ENCODE measurements around the gene GPC6. TPM values are rescaled to one million over a fixed set of nuclear protein-coding genes. Genes with fewer than 3 reads are reported as not detected.

Gene GPC6
- polyA plus RNA-seq, 1 donor from 2014 or later = 9.0 TPM

DNA sequence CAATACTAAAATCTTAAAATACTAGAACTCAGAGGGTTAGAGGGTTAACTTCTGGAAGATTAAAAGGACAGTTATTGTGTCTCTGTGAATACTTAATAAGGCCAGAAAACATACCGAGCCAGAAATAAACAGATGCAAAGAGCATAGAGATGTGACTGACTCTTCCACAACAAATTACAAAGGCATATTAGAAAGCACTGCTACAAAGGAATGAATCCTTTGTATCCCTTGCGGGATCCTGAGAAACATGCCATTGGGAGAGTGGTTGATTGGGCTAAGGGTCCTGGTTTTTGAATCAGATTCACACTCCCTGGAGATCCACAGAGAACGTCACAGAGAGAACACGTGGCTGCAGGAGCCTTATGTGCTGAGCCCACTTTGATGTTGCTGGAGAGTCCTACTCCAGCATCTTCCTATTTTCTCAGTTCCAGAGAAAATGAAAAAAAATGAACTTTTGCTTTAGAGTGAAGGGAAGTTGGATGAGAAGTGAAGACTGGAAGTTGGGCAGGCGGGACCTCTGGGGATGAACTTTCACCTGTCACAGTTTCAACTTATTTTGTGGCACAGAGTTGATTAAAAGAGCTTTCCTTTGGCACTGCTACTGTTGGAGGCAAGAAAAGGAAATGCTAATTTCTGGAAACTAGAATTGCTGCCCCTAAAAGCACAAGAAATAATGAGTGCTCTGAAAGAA, 943.0 kb downstream of the GPC6 start:
- H3K27me3 ChIP-seq (ENCODE audit: insufficient read depth, low read depth, low read length) = no peaks in the 10 kb centered on the region
- no peak overlapping the region for H3K4me2 ChIP-seq (ENCODE audit: low read length)
- H2AFZ ChIP-seq (ENCODE audit: low read depth, low read length) = no peak overlapping the region
- no peaks in the 10 kb centered on the region for H3F3A ChIP-seq (ENCODE audit: insufficient read depth, low read length, poor library complexity, severe bottlenecking)
- no peaks in the 10 kb centered on the region for H3K9me3 ChIP-seq (ENCODE audit: low read length)
- H3K9ac ChIP-seq (ENCODE audit: low read length) = no peak overlapping the region
- no peaks in the 10 kb centered on the region for H3K79me2 ChIP-seq (replicated peaks; ENCODE audit: insufficient read depth, low read length)
- no peak overlapping the region for H3K4me3 ChIP-seq (ENCODE audit: low read length)
- no peak overlapping the region for H3K27ac ChIP-seq (ENCODE audit: low read length)
- H3K9me2 ChIP-seq (ENCODE audit: insufficient read depth, low read length) = no peaks in the 10 kb centered on the region
- TF ChIP-seq EZH2 (IDR thresholded peaks at IDR 0.05; ENCODE audit: borderline replicate concordance, insufficient read depth, low read length, poor library complexity, severe bottlenecking) (no peak), RAD21 (conservative IDR thresholded peaks at IDR 0.05) (no peak), SMC3 (conservative IDR thresholded peaks at IDR 0.05; ENCODE audit: poor library complexity) (no peak), TAF1 (IDR thresholded peaks at IDR 0.05; ENCODE audit: low read depth) (no peak), EP300 (conservative IDR thresholded peaks at IDR 0.05; ENCODE audit: poor library complexity, severe bottlenecking) (no peak), MXI1 (conservative IDR thresholded peaks at IDR 0.05; ENCODE audit: poor library complexity, severe bottlenecking) (no peak), POLR2AphosphoS5 (IDR thresholded peaks at IDR 0.05) (no peak)
- TF ChIP-seq, protein P1, sequence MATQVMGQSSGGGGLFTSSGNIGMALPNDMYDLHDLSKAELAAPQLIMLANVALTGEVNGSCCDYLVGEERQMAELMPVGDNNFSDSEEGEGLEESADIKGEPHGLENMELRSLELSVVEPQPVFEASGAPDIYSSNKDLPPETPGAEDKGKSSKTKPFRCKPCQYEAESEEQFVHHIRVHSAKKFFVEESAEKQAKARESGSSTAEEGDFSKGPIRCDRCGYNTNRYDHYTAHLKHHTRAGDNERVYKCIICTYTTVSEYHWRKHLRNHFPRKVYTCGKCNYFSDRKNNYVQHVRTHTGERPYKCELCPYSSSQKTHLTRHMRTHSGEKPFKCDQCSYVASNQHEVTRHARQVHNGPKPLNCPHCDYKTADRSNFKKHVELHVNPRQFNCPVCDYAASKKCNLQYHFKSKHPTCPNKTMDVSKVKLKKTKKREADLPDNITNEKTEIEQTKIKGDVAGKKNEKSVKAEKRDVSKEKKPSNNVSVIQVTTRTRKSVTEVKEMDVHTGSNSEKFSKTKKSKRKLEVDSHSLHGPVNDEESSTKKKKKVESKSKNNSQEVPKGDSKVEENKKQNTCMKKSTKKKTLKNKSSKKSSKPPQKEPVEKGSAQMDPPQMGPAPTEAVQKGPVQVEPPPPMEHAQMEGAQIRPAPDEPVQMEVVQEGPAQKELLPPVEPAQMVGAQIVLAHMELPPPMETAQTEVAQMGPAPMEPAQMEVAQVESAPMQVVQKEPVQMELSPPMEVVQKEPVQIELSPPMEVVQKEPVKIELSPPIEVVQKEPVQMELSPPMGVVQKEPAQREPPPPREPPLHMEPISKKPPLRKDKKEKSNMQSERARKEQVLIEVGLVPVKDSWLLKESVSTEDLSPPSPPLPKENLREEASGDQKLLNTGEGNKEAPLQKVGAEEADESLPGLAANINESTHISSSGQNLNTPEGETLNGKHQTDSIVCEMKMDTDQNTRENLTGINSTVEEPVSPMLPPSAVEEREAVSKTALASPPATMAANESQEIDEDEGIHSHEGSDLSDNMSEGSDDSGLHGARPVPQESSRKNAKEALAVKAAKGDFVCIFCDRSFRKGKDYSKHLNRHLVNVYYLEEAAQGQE (IDR thresholded peaks at IDR 0.05; ENCODE audit: borderline replicate concordance) = no peak
- TF ChIP-seq, protein P2, sequence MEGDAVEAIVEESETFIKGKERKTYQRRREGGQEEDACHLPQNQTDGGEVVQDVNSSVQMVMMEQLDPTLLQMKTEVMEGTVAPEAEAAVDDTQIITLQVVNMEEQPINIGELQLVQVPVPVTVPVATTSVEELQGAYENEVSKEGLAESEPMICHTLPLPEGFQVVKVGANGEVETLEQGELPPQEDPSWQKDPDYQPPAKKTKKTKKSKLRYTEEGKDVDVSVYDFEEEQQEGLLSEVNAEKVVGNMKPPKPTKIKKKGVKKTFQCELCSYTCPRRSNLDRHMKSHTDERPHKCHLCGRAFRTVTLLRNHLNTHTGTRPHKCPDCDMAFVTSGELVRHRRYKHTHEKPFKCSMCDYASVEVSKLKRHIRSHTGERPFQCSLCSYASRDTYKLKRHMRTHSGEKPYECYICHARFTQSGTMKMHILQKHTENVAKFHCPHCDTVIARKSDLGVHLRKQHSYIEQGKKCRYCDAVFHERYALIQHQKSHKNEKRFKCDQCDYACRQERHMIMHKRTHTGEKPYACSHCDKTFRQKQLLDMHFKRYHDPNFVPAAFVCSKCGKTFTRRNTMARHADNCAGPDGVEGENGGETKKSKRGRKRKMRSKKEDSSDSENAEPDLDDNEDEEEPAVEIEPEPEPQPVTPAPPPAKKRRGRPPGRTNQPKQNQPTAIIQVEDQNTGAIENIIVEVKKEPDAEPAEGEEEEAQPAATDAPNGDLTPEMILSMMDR (IDR thresholded peaks at IDR 0.05; ENCODE audit: poor library complexity, severe bottlenecking) = no peak
- no peaks in the 10 kb centered on the region for H4K20me1 ChIP-seq (ENCODE audit: insufficient read depth)
- no peaks in the 10 kb centered on the region for H3K36me3 ChIP-seq (ENCODE audit: insufficient read depth, low read length)

DNA sequence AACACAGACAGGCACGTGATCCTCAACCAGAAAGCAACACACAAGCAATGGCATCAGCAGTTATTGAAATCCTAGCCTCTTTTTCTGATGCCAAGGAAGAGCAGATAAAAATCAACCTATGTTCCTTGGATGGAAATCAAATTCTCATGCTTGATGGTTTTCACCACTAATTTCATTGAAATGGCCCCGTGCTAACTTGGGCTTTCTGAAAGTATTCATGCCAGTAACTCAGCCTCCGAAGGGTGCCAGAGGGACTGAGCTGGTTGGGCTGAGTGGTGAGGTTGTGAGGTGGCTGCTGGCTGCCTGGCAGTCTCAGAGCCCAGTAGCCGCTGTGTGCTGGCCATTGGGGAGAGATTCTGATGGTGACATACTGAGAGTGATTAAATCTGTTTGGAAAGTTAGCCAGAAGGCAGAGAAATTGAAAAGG, 943.6 kb downstream of the GPC6 start:
- H3K4me2 ChIP-seq (ENCODE audit: low read length) = no peak overlapping the region
- H3K9me2 ChIP-seq (ENCODE audit: insufficient read depth, low read length) = no peaks in the 10 kb centered on the region
- TF ChIP-seq SMC3 (conservative IDR thresholded peaks at IDR 0.05; ENCODE audit: poor library complexity) = no peak
- TF ChIP-seq MXI1 (conservative IDR thresholded peaks at IDR 0.05; ENCODE audit: poor library complexity, severe bottlenecking) = no peak
- TF ChIP-seq, protein P1 (IDR thresholded peaks at IDR 0.05; ENCODE audit: borderline replicate concordance) = no peak
- TF ChIP-seq EP300 (conservative IDR thresholded peaks at IDR 0.05; ENCODE audit: poor library complexity, severe bottlenecking) = no peak
- TF ChIP-seq, protein P2 (IDR thresholded peaks at IDR 0.05; ENCODE audit: poor library complexity, severe bottlenecking) = no peak
- no peak for TF ChIP-seq TAF1 (IDR thresholded peaks at IDR 0.05; ENCODE audit: low read depth)
- no peak overlapping the region for H3K4me3 ChIP-seq (ENCODE audit: low read length)
- no peaks in the 10 kb centered on the region for H3K79me2 ChIP-seq (replicated peaks; ENCODE audit: insufficient read depth, low read length)
- no peaks in the 10 kb centered on the region for H3K9me3 ChIP-seq (ENCODE audit: low read length)
- no peaks in the 10 kb centered on the region for H3K36me3 ChIP-seq (ENCODE audit: insufficient read depth, low read length)
- H3K27me3 ChIP-seq (ENCODE audit: insufficient read depth, low read depth, low read length) = no peaks in the 10 kb centered on the region
- no peaks in the 10 kb centered on the region for H3F3A ChIP-seq (ENCODE audit: insufficient read depth, low read length, poor library complexity, severe bottlenecking)
- H2AFZ ChIP-seq (ENCODE audit: low read depth, low read length) = no peak overlapping the region
- no peaks in the 10 kb centered on the region for H4K20me1 ChIP-seq (ENCODE audit: insufficient read depth)
- no peak overlapping the region for H3K27ac ChIP-seq (ENCODE audit: low read length)
- H3K9ac ChIP-seq (ENCODE audit: low read length) = no peak overlapping the region

Data from neural cell (in vitro differentiated cells).